Neutrophil (primary cell): ENCODE results near the gene TBCD.

Source experiments
- H3K27ac ChIP-seq: fragments of 200-600 bp; sonication (generic); 2 replicates; pipeline ENCODE4 v1.5.1; 2016; ENCODE audit warnings: mild to moderate bottlenecking, moderate library complexity
- H3K27me3 ChIP-seq: fragments of 200-600 bp; sonication (generic); 2 replicates; pipeline ENCODE4 v1.6.0; 2016; ENCODE audit warnings: mild to moderate bottlenecking
- H3K36me3 ChIP-seq: fragments of 200-600 bp; sonication (generic); 2 replicates; pipeline ENCODE4 v1.5.1; 2017
- H3K4me1 ChIP-seq, 2 experiments: fragments of 200-600 bp in 1 of 2; sonication (generic) in 1 of 2; 1 replicate in 1 of 2; 2 replicates in 1 of 2; pipeline versions ENCODE4 v1.5.1 to v1.6.1; 2013 to 2016; ENCODE audit warnings: low read depth in 1 of 2, low read length in 1 of 2, mild to moderate bottlenecking in 1 of 2, moderate library complexity in 1 of 2; ENCODE audit not compliant: control insufficient read depth in 1 of 2, insufficient read depth in 1 of 2
- H3K4me3 ChIP-seq, 2 experiments: fragments of 200-600 bp in 1 of 2; sonication (generic) in 1 of 2; 1 replicate in 1 of 2; 2 replicates in 1 of 2; pipeline ENCODE4 v1.5.1; 2013 to 2016; ENCODE audit warnings: low read depth in 1 of 2, low read length in 1 of 2, mild to moderate bottlenecking in 1 of 2, moderate library complexity in 1 of 2
- H3K9me3 ChIP-seq: fragments of 200-600 bp; sonication (generic); 2 replicates; pipeline ENCODE4 v1.5.1; 2016
- TF ChIP-seq, protein P1 (sequence below): fragments of 200-600 bp; sonication (generic); IDR thresholded peaks from 2 replicates; pipeline ENCODE4 v1.5.1; 2016; ENCODE audit warnings: antibody characterized with exemption

The TBCD gene

DNA sequence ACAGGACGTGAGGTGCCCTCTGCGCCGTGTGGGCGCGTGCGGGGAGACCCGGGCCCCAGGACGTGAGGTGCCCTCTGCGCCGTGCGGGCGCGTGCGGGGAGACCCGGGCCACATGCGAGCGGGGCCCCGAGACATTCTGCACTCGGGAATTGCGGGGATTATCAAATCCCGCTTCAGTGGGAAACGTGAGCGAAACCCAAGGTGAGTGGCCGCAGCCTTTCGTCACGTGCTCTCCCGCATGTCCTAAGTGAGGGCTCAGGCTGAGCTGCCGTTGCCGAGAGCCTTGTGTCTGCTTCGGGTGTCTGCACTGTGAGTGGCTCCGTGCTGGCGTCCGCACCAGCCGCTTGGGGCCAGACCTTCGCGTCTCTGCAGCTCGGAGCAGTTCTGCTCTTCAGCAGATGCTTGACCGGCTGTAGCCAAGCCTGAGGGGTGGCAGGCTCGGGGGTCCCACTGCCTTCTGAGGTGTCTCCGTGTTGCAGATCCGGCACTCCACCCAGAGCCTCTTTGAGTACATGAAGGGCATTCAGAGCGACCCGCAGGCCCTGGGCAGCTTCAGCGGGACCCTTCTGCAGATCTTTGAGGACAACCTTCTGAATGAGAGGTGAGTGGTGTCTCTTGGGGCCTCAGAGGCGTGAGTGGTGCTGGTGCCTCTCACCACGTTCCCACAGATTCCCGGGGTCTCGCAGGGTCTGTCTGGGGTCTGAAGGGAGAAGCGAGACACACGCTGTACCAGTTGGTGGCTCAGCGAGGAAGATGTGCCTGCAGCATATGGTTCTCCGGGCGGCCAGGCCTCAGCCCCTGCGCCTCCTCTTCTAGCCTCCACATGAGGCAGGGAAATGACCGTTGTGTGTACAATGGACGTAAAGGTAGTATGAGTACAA, 178.4 kb downstream of the TBCD start:
- Histone ChIP-seq H3K36me3 (peaks cover 97% of the 10 kb centered on the region), H3K9me3 (no peaks in the 10 kb centered on the region)

DNA sequence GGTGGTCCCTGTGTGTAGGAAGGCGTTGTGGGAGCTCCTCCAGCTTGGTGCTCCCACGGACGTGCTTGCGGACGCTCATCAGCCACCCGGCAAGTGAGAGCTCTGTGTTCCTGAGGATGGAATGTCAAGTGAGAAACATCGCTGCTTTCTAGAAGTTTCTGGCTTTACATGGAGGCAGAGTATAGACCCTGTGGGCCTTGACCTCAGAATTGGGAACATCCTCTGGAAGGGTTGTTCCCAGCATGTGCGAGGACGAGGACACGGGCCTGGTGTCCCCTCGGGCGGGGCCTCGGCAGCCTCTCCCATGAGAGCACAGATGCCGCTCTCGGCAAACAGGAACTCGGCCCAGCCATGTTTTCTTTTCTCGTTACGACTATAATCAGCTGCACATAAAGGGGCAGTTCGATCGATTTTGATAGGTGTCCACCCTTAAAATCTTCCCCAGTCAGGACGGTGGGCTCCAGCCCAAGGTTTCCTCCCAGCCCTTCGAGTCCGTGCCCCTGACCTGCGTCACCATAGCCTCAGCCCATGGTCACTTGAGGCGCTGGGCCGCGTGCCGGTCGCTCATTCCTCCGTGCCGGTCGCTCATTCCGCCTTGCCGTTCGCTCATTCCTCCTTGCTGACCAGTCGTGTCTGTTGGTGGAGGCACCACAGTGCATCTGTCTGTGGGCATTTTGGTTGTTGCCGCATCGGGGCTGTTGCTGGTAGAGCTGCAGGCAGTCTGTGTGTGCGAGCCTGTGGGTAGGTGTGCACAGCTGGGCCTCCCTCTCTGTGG, 179.2 kb downstream of the TBCD start:
- H3K9me3 ChIP-seq: no peaks in the 10 kb centered on the region
- H3K36me3 ChIP-seq: peaks cover 97% of the 10 kb centered on the region
- no peak overlapping the region for H3K27ac ChIP-seq
- TF ChIP-seq, protein P1, sequence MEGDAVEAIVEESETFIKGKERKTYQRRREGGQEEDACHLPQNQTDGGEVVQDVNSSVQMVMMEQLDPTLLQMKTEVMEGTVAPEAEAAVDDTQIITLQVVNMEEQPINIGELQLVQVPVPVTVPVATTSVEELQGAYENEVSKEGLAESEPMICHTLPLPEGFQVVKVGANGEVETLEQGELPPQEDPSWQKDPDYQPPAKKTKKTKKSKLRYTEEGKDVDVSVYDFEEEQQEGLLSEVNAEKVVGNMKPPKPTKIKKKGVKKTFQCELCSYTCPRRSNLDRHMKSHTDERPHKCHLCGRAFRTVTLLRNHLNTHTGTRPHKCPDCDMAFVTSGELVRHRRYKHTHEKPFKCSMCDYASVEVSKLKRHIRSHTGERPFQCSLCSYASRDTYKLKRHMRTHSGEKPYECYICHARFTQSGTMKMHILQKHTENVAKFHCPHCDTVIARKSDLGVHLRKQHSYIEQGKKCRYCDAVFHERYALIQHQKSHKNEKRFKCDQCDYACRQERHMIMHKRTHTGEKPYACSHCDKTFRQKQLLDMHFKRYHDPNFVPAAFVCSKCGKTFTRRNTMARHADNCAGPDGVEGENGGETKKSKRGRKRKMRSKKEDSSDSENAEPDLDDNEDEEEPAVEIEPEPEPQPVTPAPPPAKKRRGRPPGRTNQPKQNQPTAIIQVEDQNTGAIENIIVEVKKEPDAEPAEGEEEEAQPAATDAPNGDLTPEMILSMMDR: no peak
- no peak overlapping the region for H3K4me3 ChIP-seq
- H3K27me3 ChIP-seq: no peaks in the 10 kb centered on the region
- no peaks in the 10 kb centered on the region for H3K4me1 ChIP-seq

More for the DNA sequence above, 178.4 kb downstream of the TBCD start:
- Histone ChIP-seq H3K4me3 (no peak overlapping the region), H3K27ac (no peak overlapping the region), H3K27me3 (no peaks in the 10 kb centered on the region), H3K4me1 (no peaks in the 10 kb centered on the region)
- TF ChIP-seq, protein P1: no peak

GRCh38 chr17:82931699-82932517, 180.0 kb downstream of the TBCD start:
- no peak overlapping the region for H3K4me3 ChIP-seq
- H3K27ac ChIP-seq: no peak overlapping the region
- no peaks in the 10 kb centered on the region for H3K27me3 ChIP-seq
- H3K9me3 ChIP-seq: no peaks in the 10 kb centered on the region
- TF ChIP-seq, protein P1: no peak
- no peaks in the 10 kb centered on the region for H3K4me1 ChIP-seq
- peaks cover 93% of the 10 kb centered on the region for H3K36me3 ChIP-seq

GRCh38 chr17:82932518-82933310, 180.8 kb downstream of the TBCD start:
- Histone ChIP-seq H3K4me3 (no peak overlapping the region), H3K27me3 (no peaks in the 10 kb centered on the region), H3K9me3 (no peaks in the 10 kb centered on the region), H3K36me3 (peaks cover 93% of the 10 kb centered on the region), H3K4me1 (no peaks in the 10 kb centered on the region), H3K27ac (no peak overlapping the region)
- TF ChIP-seq, protein P1: no peak

DNA sequence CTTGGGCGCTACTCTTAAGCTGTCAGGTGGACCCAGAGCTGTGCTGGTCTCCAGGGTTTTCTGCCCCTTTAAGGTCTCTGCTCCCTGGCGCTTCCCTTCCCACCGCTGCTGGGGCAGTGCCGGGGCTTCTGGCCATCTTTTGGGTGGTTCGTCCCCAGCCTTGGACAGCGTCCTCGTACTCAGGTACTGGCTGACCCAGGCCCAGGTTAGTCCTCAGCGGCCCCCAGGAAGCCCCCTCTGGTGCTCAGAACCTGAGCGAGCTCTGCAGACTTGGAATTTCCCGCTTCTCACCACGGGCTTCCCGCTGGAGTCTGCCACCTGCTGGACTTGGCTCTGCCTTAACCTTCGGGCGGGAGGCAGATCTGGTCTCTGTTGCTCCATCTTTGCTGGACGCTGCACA, 182.0 kb downstream of the TBCD start:
- H3K36me3 ChIP-seq: peaks cover 92% of the 10 kb centered on the region
- H3K27me3 ChIP-seq: no peaks in the 10 kb centered on the region
- H3K4me1 ChIP-seq: no peaks in the 10 kb centered on the region
- H3K27ac ChIP-seq: no peak overlapping the region
- TF ChIP-seq, protein P1: no peak
- no peaks in the 10 kb centered on the region for H3K9me3 ChIP-seq
- no peak overlapping the region for H3K4me3 ChIP-seq
